ENCODE measurements around the gene SYDE1.
A peak's percentile ranks its signal among the peaks of the same experiment; 100 is the strongest.
"Not testable (repeated sequence)": the region's sequence is repeated elsewhere in the genome, so short reads cannot be mapped to it uniquely, and the experiment has no call there.

The SYDE1 gene

GRCh38 chr19:15107061-15108010 lies at the start of gene SYDE1:
SYDE1 (plus strand) TSS chr19:15107401; CDS start chr19:15107434, 33 bp downstream.
- FAIRE-seq = no peak
- no peak for DNase-seq (ENCODE audit: insufficient read length, low spot score)

- no peak for FAIRE-seq
- DNase-seq (ENCODE audit: insufficient read length, low spot score) = no peak
Measured at GRCh38 chr19:15062036-15062435, 45.2 kb upstream of the SYDE1 start.

GRCh38 chr19:15070386-15070785 lies 36.8 kb upstream of the SYDE1 start:
- DNase-seq (ENCODE audit: insufficient read length, low spot score); FAIRE-seq: not testable (repeated sequence)

GRCh38 chr19:15072930-15073647 lies 34.1 kb upstream of the SYDE1 start:
- FAIRE-seq (no peak), DNase-seq (ENCODE audit: insufficient read length, low spot score) (no peak)

GRCh38 chr19:15074371-15074770 lies 32.8 kb upstream of the SYDE1 start:
- FAIRE-seq = no peak
- DNase-seq (ENCODE audit: insufficient read length, low spot score) = no peak

GRCh38 chr19:15075806-15076205 lies 31.4 kb upstream of the SYDE1 start:
- DNase-seq (ENCODE audit: insufficient read length, low spot score) (no peak), FAIRE-seq (no peak)

GRCh38 chr19:15080002-15080401 lies 27.2 kb upstream of the SYDE1 start:
- not testable (repeated sequence) for DNase-seq (ENCODE audit: insufficient read length, low spot score); FAIRE-seq

GRCh38 chr19:15081911-15082310 lies 25.3 kb upstream of the SYDE1 start, which contains the start of gene OR1I1:
OR1I1 (plus strand) TSS chr19:15082211; CDS start chr19:15087066, 4,855 bp downstream.
- DNase-seq (ENCODE audit: insufficient read length, low spot score) (no peak), FAIRE-seq (no peak)

GRCh38 chr19:15087182-15087581 lies 20.0 kb upstream of the SYDE1 start:
- FAIRE-seq = no peak
- DNase-seq (ENCODE audit: insufficient read length, low spot score) = no peak

- DNase-seq (ENCODE audit: insufficient read length, low spot score) = no peak
- FAIRE-seq = no peak
Measured at GRCh38 chr19:15091918-15092753, 15.1 kb upstream of the SYDE1 start.

GRCh38 chr19:15093001-15093400 lies 14.2 kb upstream of the SYDE1 start:
- DNase-seq (ENCODE audit: insufficient read length, low spot score) (no peak), FAIRE-seq (no peak)

- FAIRE-seq (no peak), DNase-seq (ENCODE audit: insufficient read length, low spot score) (no peak)
Measured at GRCh38 chr19:15096223-15096622, 11.0 kb upstream of the SYDE1 start.

GRCh38 chr19:15097980-15098379 lies 9.2 kb upstream of the SYDE1 start:
- DNase-seq (ENCODE audit: insufficient read length, low spot score); FAIRE-seq: not testable (repeated sequence)

GRCh38 chr19:15098460-15098859 lies 8.7 kb upstream of the SYDE1 start:
- DNase-seq (ENCODE audit: insufficient read length, low spot score) = no peak
- no peak for FAIRE-seq

- FAIRE-seq = no peak
Measured at GRCh38 chr19:15099017-15099582, 8.1 kb upstream of the SYDE1 start.

GRCh38 chr19:15101479-15102082 lies 5.6 kb upstream of the SYDE1 start:
- FAIRE-seq = peak; percentile 11

More at GRCh38 chr19:15099017-15099582, 8.1 kb upstream of the SYDE1 start:
- DNase-seq (ENCODE audit: insufficient read length, low spot score) = no peak

GRCh38 chr19:15104003-15104402 lies 3.2 kb upstream of the SYDE1 start:
- DNase-seq (ENCODE audit: insufficient read length, low spot score) (no peak), FAIRE-seq (no peak)

More at GRCh38 chr19:15101479-15102082, 5.6 kb upstream of the SYDE1 start:
- no peak for DNase-seq (ENCODE audit: insufficient read length, low spot score)

GRCh38 chr19:15104411-15104810 lies 2.8 kb upstream of the SYDE1 start:
- FAIRE-seq (no peak), DNase-seq (ENCODE audit: insufficient read length, low spot score) (no peak)

- FAIRE-seq (no peak), DNase-seq (ENCODE audit: insufficient read length, low spot score) (no peak)
Measured at GRCh38 chr19:15105044-15105443, 2.2 kb upstream of the SYDE1 start.
